NT2/D1 (cell line): ENCODE data around the gene CTNNA3.

Experiments
- YY1 ChIP-seq: IDR thresholded peaks from 2 replicates; pipeline ENCODE4 v1.6.1; 2011; ENCODE audit not compliant: insufficient read length, insufficient read depth
- ZNF274 ChIP-seq: IDR thresholded peaks from 2 replicates; pipeline ENCODE4 v1.6.1; 2011; ENCODE audit warnings: mild to moderate bottlenecking, low read depth, low read length

GRCh38 chr10:66398669-66399068 is 1297.3 kb downstream of the CTNNA3 start:
- no peak for TF ChIP-seq YY1
- no peak for TF ChIP-seq ZNF274
